HG02938 (cell line): ENCODE results near the gene SPNS2.

ENCODE experiments used
- ATAC-seq: cut with Tn5 transposase; IDR thresholded peaks from one replicate; pipeline ENCODE4 v1.9.1; 2021; ENCODE audit warnings: mild to moderate bottlenecking, moderate library complexity; ENCODE audit not compliant: unreplicated experiment

SPNS2 gene

DNA sequence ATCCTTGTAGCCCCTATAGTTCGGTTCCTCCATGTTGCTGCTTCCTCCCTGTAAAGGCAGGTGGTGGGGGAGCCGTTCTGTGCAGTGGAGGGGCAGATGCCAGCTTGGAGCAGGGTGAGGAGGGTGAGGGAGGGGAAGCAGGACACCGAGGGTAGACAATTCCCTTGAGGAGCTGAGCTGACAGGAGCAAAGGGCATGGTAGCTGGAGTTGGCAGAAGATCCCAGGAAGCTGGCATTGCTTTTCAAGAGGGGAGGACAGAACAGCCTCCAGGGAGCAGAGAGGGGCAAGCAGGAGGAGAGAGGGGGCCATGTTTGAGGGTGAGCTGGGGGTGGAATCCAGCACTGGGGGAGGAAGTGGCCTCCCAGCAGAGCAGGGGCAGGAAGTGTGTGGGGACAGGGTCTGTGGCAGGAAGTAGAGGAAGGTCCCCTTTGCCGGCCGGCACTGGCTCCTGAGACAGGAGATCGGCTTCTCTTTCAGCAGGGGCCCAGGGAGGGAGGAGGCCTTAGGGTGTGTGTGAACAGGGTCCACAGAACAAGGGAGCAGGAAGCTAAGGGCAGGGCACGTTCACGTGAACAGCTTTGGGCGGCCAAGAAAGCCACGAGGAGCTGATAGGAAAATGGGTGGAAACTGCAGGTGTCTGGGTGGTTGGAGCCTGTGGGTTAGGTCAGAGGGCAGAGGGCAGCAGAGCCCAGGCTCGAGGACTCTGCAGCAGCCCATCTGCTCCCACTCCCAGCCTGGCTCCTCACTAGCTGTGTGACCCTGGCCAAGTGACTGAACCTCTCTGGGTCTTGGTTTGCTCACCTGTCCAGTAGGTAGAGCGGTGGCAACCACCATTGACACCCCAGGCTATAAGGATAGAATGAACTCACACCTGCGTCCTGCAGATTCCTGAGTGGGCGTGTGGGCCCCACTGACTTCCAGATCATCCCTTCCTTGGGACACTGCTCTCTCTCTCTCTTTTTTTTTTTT, 17.5 kb upstream of the SPNS2 start:
- no peak for ATAC-seq

GRCh38 chr17:4482338-4483011, 16.2 kb upstream of the SPNS2 start:
- no peak for ATAC-seq

DNA sequence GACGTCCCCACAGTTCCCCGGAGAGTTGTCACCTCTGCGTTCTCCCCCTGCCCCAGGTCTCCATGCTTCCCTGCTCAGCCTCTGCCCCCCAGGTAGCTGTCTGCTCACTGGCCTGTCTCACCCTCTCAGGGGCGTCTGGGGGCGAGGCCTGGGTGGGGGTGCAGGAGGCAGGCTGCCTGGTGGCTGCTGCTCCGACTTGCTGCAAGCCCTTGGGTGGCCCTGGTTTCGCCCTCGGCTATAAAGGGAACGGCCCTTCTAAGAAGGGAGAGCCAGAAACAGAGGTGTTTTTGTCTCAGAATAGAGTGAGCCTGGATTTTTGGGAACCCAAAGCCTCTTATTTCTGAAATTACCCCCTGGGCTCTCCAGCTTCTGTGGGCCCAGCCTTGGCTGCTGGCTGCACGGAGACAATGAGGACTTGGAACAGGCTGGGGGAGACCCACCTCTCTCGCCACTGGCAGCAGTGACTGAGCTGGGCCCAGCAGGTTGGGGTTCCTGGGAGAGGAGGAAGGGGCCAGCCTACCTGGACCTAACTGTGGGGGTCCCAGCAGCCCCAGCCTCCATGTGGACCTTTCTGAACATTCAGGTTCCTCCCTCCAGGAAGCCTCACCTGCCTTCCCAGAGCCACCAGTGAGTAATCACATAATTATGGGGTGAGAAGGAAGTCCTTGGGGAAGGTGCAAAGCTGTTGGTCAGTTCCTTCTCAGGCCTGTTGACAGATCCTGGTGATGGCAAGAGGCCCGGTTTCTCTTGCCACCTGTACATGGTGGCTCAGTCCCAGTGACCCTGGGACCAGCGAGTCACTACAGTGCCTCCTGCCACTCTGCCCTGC, 15.5 kb upstream of the SPNS2 start:
- no peak for ATAC-seq

DNA sequence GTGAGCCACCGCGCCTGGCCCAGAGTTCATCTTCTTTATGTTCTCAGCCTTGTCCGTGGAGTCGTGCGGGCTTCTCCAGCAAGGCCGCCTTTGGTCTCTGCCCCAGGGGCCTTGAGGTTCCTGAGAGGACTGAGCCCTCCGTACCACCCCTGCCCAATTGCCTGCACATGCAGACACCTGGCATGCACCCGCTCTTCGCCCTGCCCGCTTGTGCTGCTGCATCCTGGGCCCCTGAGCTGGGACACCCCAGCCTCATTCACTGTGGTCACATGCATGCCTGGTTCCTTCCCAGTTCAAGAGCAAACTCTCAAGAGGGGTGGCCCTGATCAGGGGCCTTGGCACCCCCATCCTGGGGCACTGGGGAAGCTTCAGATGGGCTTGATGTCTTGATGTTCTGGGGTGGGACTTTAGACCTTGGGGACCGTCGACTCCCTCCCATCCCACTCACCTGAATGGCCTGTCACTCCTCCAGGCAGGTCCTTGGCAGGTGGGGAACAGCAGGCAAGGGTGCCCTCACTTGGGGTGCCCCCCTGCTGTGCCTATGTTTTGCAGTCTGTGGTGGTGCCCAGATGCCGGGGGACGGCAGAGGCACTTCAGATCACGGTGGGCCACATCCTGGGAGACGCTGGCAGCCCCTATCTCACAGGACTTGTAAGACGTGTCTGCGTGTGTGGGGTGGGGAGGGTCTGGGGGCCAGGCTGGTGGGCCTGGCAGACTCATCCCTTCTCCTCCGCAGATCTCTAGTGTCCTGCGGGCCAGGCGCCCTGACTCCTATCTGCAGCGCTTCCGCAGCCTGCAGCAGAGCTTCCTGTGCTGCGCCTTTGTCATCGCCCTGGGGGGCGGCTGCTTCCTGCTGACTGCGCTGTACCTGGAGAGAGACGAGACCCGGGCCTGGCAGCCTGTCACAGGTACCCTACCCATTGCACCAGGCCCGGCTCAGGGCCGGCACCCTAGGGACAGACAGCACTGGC, 12.7 kb upstream of the SPNS2 start:
- ATAC-seq = no peak

DNA sequence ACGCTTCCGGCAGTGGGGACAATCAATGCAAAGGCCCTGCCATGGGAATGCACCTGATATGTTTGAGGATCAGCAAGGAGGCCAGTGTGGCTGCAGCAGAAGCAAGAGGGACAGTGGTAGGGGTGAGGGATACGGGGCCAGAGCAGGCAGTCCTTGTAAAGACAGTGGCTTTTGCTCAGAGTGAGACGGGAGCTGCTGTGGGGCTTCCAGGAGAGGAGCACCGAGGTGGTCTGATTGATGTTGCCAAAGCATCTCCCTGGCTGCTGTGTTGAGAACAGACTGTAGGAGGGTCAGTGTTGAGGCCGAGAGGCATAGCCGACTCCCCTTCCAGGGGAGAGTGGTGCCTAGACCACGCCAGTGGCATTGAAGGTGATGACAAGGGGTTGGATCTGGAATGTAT, 11.4 kb upstream of the SPNS2 start:
- ATAC-seq = no peak

DNA sequence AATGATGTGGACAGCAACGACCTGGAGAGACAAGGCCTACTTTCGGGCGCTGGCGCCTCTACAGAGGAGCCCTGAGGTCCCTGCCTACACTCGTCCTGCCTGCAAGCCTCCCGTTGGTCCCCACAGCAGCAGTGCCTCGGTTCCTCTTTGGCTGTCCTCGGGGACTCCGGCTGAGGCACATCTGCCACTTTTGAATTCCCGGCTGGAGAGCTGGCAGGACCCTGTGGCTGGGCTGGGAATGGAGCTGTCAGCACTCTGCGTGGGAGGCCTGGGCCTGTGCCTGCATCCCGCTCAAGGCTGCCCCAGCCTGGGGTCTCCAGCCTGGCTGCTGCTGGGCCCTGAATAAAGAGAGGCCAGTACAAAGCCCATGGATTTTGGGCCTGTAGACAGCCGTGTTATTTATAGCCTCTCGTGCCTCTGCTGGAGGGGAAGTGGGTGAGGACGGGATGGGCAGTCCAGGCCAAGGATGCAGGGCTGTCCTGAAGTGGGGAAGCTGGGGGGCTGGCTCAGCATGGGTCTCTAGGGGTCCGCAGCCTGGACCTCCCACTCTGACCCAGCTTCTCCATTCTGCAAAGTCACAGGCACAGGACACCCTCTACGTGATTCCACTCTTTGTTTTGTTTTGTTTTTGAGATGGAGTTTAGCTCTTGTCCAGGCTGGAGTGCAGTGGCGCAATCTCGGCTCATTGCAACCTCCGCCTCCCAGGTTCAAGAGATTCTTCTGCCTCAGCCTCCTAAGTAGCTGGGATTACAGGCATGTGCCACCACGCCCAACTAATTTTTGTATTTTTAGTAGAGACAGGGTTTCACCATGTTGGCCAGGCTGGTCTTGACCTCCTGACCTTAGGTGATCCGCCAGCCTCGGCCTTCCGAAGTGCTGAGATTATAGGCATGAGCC, 10.6 kb upstream of the SPNS2 start:
- no peak for ATAC-seq

DNA sequence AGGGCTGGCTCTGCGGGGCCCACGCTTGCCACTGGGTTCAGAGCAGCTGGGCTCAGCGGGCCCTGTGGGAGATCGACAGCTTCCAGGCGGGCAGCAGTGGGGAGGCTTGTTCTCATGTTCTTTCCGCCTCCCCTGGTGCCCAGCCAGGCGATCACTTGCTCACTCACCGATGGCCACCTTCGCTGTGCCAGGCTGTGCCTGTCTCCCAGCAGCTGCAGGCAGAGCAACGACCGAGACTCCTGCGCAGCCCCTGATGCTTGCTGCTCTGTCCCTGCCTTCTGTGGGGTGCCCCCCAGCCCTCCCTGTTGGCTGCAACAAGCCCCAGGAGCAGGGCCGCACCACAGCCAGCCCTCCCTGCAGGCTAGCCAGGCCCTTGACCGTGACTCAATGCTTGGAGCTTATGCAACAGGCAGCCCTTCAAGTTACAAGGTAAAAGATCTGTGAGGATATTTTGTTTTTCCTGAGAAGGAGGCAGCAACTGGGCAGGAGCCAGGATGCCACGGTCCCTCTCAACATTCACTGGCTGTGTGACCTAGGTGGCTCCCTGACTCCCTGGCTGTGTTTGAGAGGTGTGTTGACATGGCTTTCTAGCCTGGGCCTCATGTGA, 9.6 kb upstream of the SPNS2 start:
- no peak for ATAC-seq

- ATAC-seq = no peak
Measured at GRCh38 chr17:4490109-4490591, 8.5 kb upstream of the SPNS2 start.

GRCh38 chr17:4490637-4491061, 8.0 kb upstream of the SPNS2 start:
- no peak for ATAC-seq

GRCh38 chr17:4492721-4493561, 5.7 kb upstream of the SPNS2 start:
- no peak for ATAC-seq

DNA sequence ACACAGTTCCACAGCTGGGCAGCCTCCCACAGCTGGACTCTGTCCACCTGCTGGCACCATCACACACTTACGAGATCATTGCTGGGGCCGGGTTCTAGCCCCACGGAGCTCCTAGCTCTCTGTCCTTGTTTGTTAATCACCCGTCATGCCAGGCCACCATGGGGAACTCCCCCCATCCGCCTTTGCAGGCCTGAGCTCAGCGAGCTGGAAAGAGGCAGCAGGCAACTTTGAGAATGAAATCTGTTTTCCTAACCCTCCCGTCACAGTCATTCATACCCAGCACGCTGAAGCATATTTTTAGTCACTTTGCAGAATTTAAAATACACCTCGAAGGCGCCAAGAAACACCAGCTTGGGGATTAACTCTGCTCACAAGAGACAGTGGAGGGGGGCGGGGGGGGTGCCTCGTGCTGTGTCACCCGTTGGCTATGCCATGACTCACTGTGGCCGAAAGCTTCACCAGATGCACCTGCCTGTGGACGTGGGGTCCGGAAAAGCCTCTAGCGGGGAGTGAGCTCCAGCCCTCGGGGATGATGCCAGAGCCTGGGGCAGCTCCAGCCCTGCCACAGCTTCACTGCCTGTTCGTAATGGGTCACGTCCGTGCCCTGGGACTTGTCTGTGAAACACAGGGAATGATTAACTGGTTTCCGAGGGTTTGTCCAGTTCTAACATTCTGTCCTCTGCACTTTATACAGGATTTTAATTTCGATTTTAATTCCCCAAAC, 1.4 kb upstream of the SPNS2 start:
- no peak for ATAC-seq

- ATAC-seq = no peak
Measured at GRCh38 chr17:4499431-4500190, 930 bp downstream of the SPNS2 start.

DNA sequence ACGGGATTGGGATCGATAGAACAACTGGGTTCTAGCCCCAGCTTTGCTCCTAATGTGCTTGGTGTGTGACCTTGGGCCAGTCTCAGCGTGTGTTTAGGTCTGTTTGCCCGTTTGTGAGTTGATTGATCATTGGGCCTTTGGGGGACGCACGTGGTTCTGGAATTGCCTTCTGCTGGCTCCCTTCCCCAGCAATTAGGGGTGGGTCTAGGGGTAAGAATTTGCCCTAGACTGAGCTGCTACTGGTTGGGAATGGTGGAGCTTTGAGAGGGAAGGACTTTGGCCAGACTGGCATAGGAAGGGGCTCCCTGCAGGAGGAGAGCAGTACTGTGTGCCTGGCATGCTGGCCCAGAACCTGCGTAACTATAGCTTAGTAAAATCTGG, 1.5 kb downstream of the SPNS2 start:
- ATAC-seq = no peak

DNA sequence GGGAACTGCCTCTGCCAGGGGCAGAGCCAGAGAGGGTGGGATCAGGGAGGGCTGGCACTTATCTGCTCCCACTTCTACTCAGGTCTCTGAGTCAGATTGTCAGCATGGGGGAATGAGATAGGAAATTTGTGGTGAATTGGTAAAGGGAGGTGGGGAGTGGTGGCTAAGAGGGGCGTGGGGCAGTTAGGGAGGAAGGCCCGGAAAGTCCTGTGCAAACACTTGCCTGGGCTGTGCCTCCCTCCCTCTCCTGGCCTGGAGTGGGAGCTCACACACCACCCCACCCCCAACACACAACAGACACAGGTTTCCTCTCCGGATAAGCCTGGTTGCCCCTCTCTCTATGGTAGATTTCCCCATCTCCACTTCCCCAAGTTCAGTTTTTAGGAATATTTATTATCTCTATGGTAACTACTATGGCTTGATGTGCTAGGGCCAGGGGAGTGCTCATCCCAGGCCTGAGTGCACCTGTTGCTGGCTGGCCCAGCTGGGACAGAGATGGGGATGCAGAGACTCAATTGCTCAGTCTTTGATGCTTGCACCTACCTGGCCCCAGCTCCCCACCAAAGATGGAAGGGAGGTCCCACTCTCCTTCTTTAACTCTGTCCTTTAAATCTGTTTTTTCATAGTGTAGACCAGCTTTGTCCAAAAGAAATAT, 2.7 kb downstream of the SPNS2 start:
- ATAC-seq = no peak

- ATAC-seq = no peak
Measured at GRCh38 chr17:4502466-4503154, 3.9 kb downstream of the SPNS2 start.
